Measurements from ENCODE around the gene CYSRT1. TPM values are rescaled to one million over a fixed set of nuclear protein-coding genes. Genes with fewer than 3 reads are reported as not detected.

The CYSRT1 gene
- total and polyA plus RNA-seq, 5 donors: 0.17 to 0.32 TPM; not detected in 3

DNA sequence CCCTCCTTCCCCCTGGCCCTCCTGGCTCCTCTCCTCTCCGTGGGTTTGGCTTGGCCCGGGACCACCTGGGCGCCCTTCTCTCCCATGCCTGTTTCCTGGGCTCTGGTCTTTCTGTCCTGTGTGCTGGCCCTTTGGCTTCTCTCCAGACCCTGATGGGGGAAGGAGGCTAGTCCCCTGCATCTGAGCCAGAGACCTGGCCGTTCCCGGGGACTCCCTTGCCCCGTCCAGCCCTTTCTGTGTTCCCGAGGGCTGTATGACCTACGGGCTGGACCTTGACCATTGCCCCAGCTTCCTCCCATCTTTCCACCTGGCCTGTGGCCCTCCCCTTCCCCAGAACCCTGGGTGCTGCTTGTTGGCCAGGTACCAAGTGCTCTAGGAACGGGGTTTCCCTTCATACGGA, 38.5 kb downstream of the CYSRT1 start:
- no peaks in the 10 kb centered on the region for H3K27me3 ChIP-seq (ENCODE audit: control insufficient read depth, insufficient read depth)
- ATAC-seq (no peak), DNase-seq (peak in 1 of 3 donors; percentile 16)
- no peaks in the 10 kb centered on the region for H3K4me1 ChIP-seq (ENCODE audit: control insufficient read depth, insufficient read depth, low read length)
- intact Hi-C loops (cut with DNase I): no loop called here
- H3K27ac ChIP-seq (ENCODE audit: low read length): no peak overlapping the region
- H3K9me3 ChIP-seq (ENCODE audit: control insufficient read depth, low read length): no peaks in the 10 kb centered on the region
- no peak overlapping the region for H3K4me3 ChIP-seq (ENCODE audit: low read length)
- whole genome bisulfite sequencing: 86% methylated on average over 10 of the region's 10 CpGs

DNA sequence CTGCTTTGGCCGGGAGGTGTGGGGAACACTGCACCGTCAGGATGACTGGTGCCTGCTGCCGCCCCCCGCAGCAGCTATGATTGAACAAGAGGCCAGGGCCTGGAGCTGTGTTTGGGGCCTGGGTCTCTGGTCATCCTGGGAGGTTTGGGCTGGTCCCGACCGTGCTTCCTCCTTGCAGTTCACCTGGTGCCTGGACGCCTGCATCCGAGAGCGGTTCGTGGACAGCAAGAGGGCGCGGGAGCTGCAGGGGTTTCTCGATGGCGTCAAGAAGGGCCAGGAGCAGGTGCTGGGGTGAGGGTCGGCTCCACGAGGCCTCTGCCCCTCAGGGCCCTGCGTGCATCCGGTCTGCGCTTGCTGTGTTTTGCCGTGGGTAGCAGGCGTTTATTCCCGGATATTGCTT, 39.1 kb downstream of the CYSRT1 start:
- no peak overlapping the region for H3K4me3 ChIP-seq (ENCODE audit: low read length)
- ATAC-seq (no peak), DNase-seq (no peak)
- no peaks in the 10 kb centered on the region for H3K9me3 ChIP-seq (ENCODE audit: control insufficient read depth, low read length)
- H3K4me1 ChIP-seq (ENCODE audit: control insufficient read depth, insufficient read depth, low read length): peaks cover 4% of the 10 kb centered on the region
- intact Hi-C loops (cut with DNase I): no loop called here
- no peaks in the 10 kb centered on the region for H3K27me3 ChIP-seq (ENCODE audit: control insufficient read depth, insufficient read depth)
- WGBS: 94% methylated on average over 22 of the region's 22 CpGs
- no peak overlapping the region for H3K27ac ChIP-seq (ENCODE audit: low read length)

DNA sequence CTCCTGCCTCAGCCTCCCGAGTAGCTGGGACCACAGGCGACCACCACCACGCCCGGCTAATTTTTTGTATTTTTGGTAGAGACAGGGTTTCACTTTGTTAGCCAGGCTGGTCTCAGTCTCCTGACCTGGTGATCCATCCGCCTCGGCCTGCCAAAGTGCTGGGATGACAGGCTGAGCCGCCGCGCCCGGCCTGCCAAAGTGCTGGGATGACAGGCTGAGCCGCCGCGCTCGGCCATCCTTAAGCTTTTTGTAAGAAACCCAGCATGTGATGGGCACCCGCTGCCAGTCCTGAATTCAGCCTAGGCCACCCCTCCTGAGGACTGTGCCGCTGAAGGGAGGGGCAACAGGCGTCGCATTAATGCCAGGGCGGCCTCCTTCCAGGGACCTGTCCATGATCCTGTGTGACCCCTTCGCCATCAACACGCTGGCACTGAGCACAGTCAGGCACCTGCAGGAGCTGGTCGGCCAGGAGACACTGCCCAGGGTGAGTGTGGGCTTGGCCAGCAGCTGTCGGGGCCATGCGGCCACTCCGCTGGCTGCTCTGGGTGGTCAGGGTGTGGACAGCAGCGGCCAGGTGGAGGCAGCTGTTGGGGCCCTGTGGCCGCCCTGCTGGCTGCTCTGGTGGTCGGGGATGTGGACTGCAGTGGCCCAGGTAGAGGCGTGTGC, 40.7 kb downstream of the CYSRT1 start:
- ATAC-seq (no peak), DNase-seq (no peak)
- no peak overlapping the region for H3K4me3 ChIP-seq (ENCODE audit: low read length)
- 96% methylated on average over 29 of the region's 29 CpGs for WGBS
- H3K27ac ChIP-seq (ENCODE audit: low read length): no peak overlapping the region
- peaks cover 10% of the 10 kb centered on the region for H3K4me1 ChIP-seq (ENCODE audit: control insufficient read depth, insufficient read depth, low read length)
- H3K9me3 ChIP-seq (ENCODE audit: control insufficient read depth, low read length): no peaks in the 10 kb centered on the region
- H3K27me3 ChIP-seq (ENCODE audit: control insufficient read depth, insufficient read depth): no peaks in the 10 kb centered on the region
- intact Hi-C loops (cut with DNase I): no loop called here

DNA sequence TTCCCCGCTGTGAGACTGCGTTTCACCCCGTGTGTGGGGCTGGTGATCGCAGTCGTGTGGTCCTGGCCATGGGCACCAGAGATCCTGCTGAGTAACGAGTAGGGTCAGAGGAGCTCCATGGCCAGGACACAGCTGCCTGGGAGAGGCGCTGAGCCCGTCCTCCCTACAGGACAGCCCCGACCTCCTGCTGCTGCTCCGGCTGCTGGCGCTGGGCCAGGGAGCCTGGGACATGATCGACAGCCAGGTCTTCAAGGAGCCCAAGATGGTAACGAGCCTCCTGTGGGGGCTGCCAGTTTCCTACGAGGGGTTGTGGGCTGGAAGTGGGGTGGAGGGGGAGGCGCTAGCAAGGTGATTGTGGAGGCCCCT, 41.2 kb downstream of the CYSRT1 start:
- DNase-seq (peak in 1 of 3 donors; percentile 67), ATAC-seq (no peak)
- Histone ChIP-seq H3K27ac (ENCODE audit: low read length) (no peak overlapping the region), H3K4me1 (ENCODE audit: control insufficient read depth, insufficient read depth, low read length) (peaks cover 10% of the 10 kb centered on the region), H3K27me3 (ENCODE audit: control insufficient read depth, insufficient read depth) (no peaks in the 10 kb centered on the region), H3K4me3 (ENCODE audit: low read length) (no peak overlapping the region), H3K9me3 (ENCODE audit: control insufficient read depth, low read length) (no peaks in the 10 kb centered on the region)
- WGBS: 74% methylated on average over 15 of the region's 15 CpGs
- intact Hi-C loops (cut with DNase I): no loop called here

DNA sequence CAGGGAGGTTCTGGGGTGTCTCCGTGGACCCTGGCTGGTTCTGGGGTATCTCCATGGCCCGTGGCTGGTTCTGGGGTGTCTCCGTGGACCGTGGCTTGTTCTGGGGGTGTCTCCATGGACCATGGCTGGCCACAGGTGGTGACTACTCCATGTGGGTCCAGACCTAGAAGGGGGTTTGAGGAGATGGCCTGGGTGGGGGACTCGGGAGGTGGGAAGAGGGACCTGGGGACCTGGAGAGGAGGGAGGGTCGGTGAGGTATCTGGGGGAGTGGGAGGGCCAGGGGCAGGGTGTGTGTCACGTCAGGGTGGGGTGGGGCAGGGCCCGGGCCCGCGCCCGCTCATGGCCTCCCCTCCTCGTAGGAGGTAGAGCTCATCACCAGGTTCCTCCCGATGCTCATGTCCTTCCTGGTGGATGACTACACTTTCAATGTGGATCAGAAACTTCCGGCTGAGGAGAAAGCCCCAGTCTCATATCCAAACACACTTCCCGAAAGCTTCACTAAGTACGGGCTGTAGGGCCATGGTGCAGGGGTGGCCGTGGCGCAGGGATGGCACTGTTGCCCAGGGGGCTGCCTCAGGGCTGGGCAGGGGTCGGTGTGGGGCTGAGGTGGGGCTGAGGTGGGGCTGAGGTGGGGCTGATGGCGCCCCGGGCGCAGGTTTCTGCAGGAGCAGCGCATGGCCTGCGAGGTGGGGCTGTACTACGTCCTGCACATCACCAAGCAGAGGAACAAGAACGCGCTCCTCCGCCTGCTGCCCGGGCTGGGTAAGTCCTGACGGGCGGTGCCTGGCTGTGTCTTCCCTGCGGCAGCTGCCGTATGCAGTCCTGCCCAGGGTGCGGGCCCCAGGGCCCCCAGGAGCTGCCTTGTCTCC, 41.8 kb downstream of the CYSRT1 start:
- Histone ChIP-seq H3K27me3 (ENCODE audit: control insufficient read depth, insufficient read depth) (no peaks in the 10 kb centered on the region), H3K27ac (ENCODE audit: low read length) (no peak overlapping the region), H3K4me1 (ENCODE audit: control insufficient read depth, insufficient read depth, low read length) (peaks cover 10% of the 10 kb centered on the region), H3K4me3 (ENCODE audit: low read length) (no peak overlapping the region), H3K9me3 (ENCODE audit: control insufficient read depth, low read length) (no peaks in the 10 kb centered on the region)
- WGBS: 95% methylated on average over 34 of the region's 34 CpGs
- ATAC-seq (no peak), DNase-seq (no peak)
- intact Hi-C loops (cut with DNase I): no loop called here

DNA sequence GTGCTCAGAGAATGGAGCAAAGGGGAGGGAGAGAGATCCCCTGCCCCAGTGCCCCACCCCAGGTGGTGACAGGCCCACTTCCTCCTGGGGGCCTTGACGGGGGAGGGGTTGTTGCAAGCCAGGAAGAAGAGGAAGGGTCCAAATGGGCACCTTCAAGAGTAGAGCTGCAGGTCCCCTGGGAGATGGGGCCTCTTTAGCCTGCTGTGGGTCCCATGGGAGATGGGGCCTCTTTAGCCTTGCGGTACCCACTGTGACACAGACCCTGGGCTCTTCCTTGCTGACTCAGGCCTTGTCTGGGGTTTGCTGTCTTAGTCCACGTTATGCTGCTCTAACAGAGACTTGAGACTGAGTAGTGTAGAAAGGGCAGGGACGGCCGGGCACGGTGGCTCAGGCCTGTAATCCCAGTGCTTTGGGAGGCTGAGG, 43.0 kb downstream of the CYSRT1 start:
- H3K27ac ChIP-seq (ENCODE audit: low read length): no peak overlapping the region
- H3K4me3 ChIP-seq (ENCODE audit: low read length): no peak overlapping the region
- ATAC-seq (no peak), DNase-seq (no peak)
- 87% methylated on average over 6 of the region's 6 CpGs for WGBS
- no peaks in the 10 kb centered on the region for H3K9me3 ChIP-seq (ENCODE audit: control insufficient read depth, low read length)
- no peaks in the 10 kb centered on the region for H3K27me3 ChIP-seq (ENCODE audit: control insufficient read depth, insufficient read depth)
- intact Hi-C loops (cut with DNase I): no loop called here
- H3K4me1 ChIP-seq (ENCODE audit: control insufficient read depth, insufficient read depth, low read length): peaks cover 10% of the 10 kb centered on the region

DNA sequence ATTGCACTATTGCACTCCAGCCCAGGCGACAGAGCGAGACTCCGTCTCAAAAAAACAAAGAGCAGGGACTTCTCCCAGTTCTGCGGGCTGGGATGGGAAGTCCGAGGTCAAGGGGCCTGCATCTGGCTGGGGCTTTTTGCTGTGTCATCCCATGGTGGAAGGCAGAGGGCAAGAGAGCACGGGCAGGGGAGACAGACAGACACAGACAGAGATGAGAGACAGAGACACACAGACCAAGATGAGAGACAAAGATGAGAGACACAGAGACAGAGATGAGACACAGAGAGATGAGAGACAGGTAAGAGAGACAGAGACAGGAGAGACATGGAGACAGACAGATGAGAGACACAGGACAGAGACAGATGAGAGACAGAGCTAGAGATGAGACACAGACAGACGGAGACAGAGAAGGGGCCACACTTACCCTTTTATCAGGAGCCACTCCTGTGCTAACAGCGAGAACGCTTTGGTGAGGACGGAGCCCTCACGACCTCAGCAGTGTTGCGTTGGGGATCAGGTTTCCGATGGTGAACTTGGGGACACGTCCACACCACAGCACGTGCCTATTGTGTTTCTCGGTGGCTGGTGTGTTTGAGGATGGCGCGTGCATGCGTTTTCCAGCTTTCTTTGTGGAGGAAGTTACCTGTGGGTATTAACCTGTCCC, 43.7 kb downstream of the CYSRT1 start:
- intact Hi-C loops (cut with DNase I): no loop called here
- H3K27me3 ChIP-seq (ENCODE audit: control insufficient read depth, insufficient read depth): no peaks in the 10 kb centered on the region
- ATAC-seq: peak in 1 of 2 donors; percentile 42
- no peak overlapping the region for H3K4me3 ChIP-seq (ENCODE audit: low read length)
- WGBS: 65% methylated on average over 19 of the region's 19 CpGs
- peak in 1 of 3 donors; percentile 38 for DNase-seq
- peaks cover 10% of the 10 kb centered on the region for H3K4me1 ChIP-seq (ENCODE audit: control insufficient read depth, insufficient read depth, low read length)
- peak overlapping the region; percentile 85 for H3K27ac ChIP-seq (ENCODE audit: low read length)
- H3K9me3 ChIP-seq (ENCODE audit: control insufficient read depth, low read length): no peaks in the 10 kb centered on the region

DNA sequence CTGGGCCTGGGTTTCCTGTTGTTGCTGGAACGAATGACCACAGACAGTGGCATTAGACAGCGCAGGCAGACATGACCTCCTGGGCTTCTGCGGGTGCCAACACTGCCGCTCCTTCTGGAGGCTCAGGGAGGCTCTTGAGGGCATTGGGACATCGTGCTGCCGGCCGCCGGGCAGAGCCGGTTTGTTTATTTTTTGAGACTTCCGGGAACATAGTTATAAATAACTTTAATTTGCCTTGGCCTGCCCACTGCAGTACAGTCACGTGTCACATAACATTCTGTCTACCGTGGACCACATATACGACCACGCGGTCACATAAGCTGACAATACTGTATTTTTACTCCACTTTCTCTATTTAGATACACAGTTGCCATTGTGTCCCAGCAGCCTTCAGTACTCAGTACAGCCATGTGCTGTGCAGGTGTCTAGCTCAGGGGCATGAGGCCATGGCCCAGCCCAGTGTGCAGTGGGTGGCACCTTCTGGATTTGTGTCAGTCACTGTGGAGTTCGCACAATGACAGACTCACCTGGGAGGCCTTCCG, 44.3 kb downstream of the CYSRT1 start:
- intact Hi-C loops (cut with DNase I): no loop called here
- WGBS: 39% methylated on average over 17 of the region's 17 CpGs
- peak overlapping the region; percentile 92 for H3K27ac ChIP-seq (ENCODE audit: low read length)
- no peaks in the 10 kb centered on the region for H3K9me3 ChIP-seq (ENCODE audit: control insufficient read depth, low read length)
- peaks cover 10% of the 10 kb centered on the region for H3K4me1 ChIP-seq (ENCODE audit: control insufficient read depth, insufficient read depth, low read length)
- peak; percentile 47 to 79 (median 76) for DNase-seq
- peak; percentile 59 to 70 for ATAC-seq
- H3K4me3 ChIP-seq (ENCODE audit: low read length): no peak overlapping the region
- no peaks in the 10 kb centered on the region for H3K27me3 ChIP-seq (ENCODE audit: control insufficient read depth, insufficient read depth)

DNA sequence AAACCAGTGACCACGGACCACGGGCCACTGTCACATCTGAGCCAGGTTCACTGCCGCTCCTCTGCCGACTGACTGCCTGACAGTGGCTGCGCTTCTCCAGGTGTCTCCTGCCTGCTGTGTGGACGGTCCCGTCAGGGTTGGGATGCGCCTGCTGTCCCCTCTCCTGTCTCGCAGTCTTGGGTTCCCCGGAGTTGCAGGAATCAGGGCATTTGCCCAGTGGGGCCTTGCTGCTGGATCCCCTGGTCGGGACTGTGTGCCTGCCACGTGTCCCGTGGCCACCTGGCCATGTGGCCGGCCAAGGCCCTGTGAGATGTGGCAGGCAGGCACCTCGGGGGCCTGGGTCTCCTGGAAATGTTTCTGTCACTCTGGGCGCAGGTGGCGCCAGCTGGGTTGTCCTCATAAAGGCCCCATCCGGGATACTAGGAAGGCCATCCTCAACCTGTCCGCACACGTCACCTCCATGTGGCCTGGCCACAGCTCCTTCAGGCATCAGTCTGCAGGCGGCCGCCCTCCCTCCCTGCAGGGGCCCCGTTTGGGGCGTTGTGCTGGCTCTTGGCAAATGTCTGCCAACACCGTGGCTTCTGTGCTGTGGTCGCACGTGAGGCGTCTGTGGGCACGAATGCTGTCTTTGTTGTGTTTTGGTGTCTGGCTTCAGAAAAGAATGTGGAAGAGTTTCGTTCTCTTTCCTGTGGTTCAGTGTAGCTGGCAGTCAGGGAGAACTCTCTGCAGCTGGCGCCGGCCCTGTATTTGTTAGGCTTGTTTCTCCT, 46.1 kb downstream of the CYSRT1 start:
- Histone ChIP-seq H3K27ac (ENCODE audit: low read length) (no peak overlapping the region), H3K27me3 (ENCODE audit: control insufficient read depth, insufficient read depth) (no peaks in the 10 kb centered on the region), H3K9me3 (ENCODE audit: control insufficient read depth, low read length) (no peaks in the 10 kb centered on the region), H3K4me3 (ENCODE audit: low read length) (no peak overlapping the region), H3K4me1 (ENCODE audit: control insufficient read depth, insufficient read depth, low read length) (peaks cover 13% of the 10 kb centered on the region)
- DNase-seq (peak in 2 of 3 donors; percentile 20 to 66), ATAC-seq (no peak)
- intact Hi-C loops (cut with DNase I): no loop called here
- 77% methylated on average over 32 of the region's 32 CpGs for WGBS

DNA sequence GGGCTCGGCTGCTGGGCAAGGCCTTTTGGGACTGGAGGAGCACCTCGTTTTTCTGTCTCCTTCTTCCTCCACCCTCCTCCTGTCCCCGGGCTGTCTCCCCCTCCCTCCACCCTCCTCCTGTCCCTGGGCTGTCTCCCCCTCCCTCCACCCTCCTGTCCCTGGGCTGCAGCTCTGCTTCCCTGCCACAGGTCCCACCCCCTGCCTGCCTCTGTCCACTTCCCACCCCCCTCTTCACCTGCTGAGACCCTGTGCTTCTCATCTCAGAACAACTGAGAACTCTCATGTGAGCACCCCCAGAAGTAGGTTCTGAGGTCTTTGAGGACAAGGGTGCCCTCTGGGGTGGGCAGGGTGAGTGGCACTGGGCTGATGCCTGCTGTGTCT, 46.7 kb downstream of the CYSRT1 start:
- H3K27ac ChIP-seq (ENCODE audit: low read length): no peak overlapping the region
- 27% methylated on average over 3 of the region's 3 CpGs for WGBS

More for the DNA sequence above, 46.7 kb downstream of the CYSRT1 start:
- H3K4me3 ChIP-seq (ENCODE audit: low read length): no peak overlapping the region
- H3K27me3 ChIP-seq (ENCODE audit: control insufficient read depth, insufficient read depth): no peaks in the 10 kb centered on the region
- intact Hi-C loops (cut with DNase I): no loop called here
- ATAC-seq: no peak
- no peaks in the 10 kb centered on the region for H3K9me3 ChIP-seq (ENCODE audit: control insufficient read depth, low read length)
- peaks cover 15% of the 10 kb centered on the region for H3K4me1 ChIP-seq (ENCODE audit: control insufficient read depth, insufficient read depth, low read length)
- no peak for DNase-seq

All from right cardiac atrium (tissue), 5 donors.